Colonic mucosa (tissue), 4 donors: Measurements from ENCODE around the gene SCN3B. TPM values are rescaled to one million over a fixed set of nuclear protein-coding genes. Genes with fewer than 3 reads are reported as not detected.
"Not testable (repeated sequence)": the region's sequence is repeated elsewhere in the genome, so short reads cannot be mapped to it uniquely, and the experiment has no call there.

Source experiments
- DNase-seq: peaks from one replicate; pipeline ENCODE4 v3.0.0-alpha.2; 2020
- H3K27ac ChIP-seq: fragments of 200-600 bp; one replicate; pipeline ENCODE4 v1.8.0; 2021
- H3K27me3 ChIP-seq: fragments of 200-600 bp; one replicate; pipeline ENCODE4 v1.8.0; 2021
- H3K36me3 ChIP-seq: fragments of 200-600 bp; one replicate; pipeline ENCODE4 v1.8.0; 2021
- H3K4me1 ChIP-seq: fragments of 200-600 bp; one replicate; pipeline ENCODE4 v1.8.0; 2021; ENCODE audit warnings: mild to moderate bottlenecking
- H3K4me3 ChIP-seq: fragments of 200-600 bp; one replicate; pipeline ENCODE4 v1.8.0; 2021
- H3K9ac ChIP-seq, 2 donors: one replicate each; pipeline ENCODE4 v1.7.0; 2013; ENCODE audit warnings: control low read depth in 2 of 2, low read depth in 2 of 2, low read length in 2 of 2
- H3K9me3 ChIP-seq: fragments of 200-600 bp; one replicate; pipeline ENCODE4 v1.8.0; 2021
- CTCF ChIP-seq: fragments of 200-600 bp; IDR thresholded peaks from one replicate; pipeline ENCODE4 v1.8.0; 2022; ENCODE audit warnings: antibody characterized with exemption, mild to moderate bottlenecking
- intact Hi-C: fragments of 100-400 bp; cut with DNase I; formaldehyde crosslinking; loops from one replicate; pipeline ENCODE4 v1.14.1; 2022
- total RNA-seq, 2 donors: library from RNA; stranded (reverse); fragmentation: NEBNext Ultra II Directional in 1 of 2; extraction: Animal tissue kit (Norgen Biotek cat#: 25700) in 1 of 2; gene quantifications; one replicate each; pipeline ENCODE4 v1.2.1, GENCODE V29; 2021
- donor health status: healthy.
- donor health status: DM: no; HTN: no; CAD: no.
- donor health status: DM: no; HTN: no; CAD: no.

SCN3B gene
- total RNA-seq, 2 donors from 2014 or later, result 0.30 to 1.2 TPM

GRCh38 chr11:123674297-123674696 is 19.9 kb upstream of the SCN3B start:
- Histone ChIP-seq H3K9me3 (no peaks in the 10 kb centered on the region), H3K27me3 (no peaks in the 10 kb centered on the region), H3K4me1 (no peaks in the 10 kb centered on the region), H3K4me3 (no peak overlapping the region), H3K27ac (no peak overlapping the region), H3K36me3 (no peaks in the 10 kb centered on the region), H3K9ac (no peak overlapping the region)
- no peak for DNase-seq
- intact Hi-C loops, result no loop called here
- TF ChIP-seq CTCF, result no peak

- Histone ChIP-seq H3K27ac (no peak overlapping the region), H3K27me3 (no peaks in the 10 kb centered on the region), H3K9ac (no peak overlapping the region), H3K9me3 (no peaks in the 10 kb centered on the region), H3K4me3 (no peak overlapping the region), H3K4me1 (no peaks in the 10 kb centered on the region), H3K36me3 (no peaks in the 10 kb centered on the region)
- TF ChIP-seq CTCF, result no peak
- DNase-seq, result no peak
- intact Hi-C loops, result no loop called here
These were observed 18.1 kb upstream of the SCN3B start for GRCh38 chr11:123672568-123672967.

- no peaks in the 10 kb centered on the region for H3K4me1 ChIP-seq
- no peak overlapping the region for H3K9ac ChIP-seq
- no peak for DNase-seq
- intact Hi-C loops, result no loop called here
- H3K27me3 ChIP-seq, result no peaks in the 10 kb centered on the region
- H3K4me3 ChIP-seq, result no peak overlapping the region
- H3K9me3 ChIP-seq, result no peaks in the 10 kb centered on the region
- no peak overlapping the region for H3K27ac ChIP-seq
- no peaks in the 10 kb centered on the region for H3K36me3 ChIP-seq
- TF ChIP-seq CTCF, result no peak
These were observed 17.1 kb upstream of the SCN3B start for GRCh38 chr11:123671534-123671933.

- no peak for DNase-seq
- Histone ChIP-seq H3K4me1 (no peaks in the 10 kb centered on the region), H3K27me3 (no peaks in the 10 kb centered on the region), H3K9me3 (no peaks in the 10 kb centered on the region), H3K27ac (no peak overlapping the region), H3K9ac (no peak overlapping the region), H3K36me3 (no peaks in the 10 kb centered on the region), H3K4me3 (no peak overlapping the region)
- no peak for TF ChIP-seq CTCF
- intact Hi-C loops, result no loop called here
These were observed 15.7 kb upstream of the SCN3B start for GRCh38 chr11:123670081-123670480.

GRCh38 chr11:123665306-123665705 is 10.9 kb upstream of the SCN3B start:
- TF ChIP-seq CTCF, result no peak
- no peaks in the 10 kb centered on the region for H3K9me3 ChIP-seq
- H3K27ac ChIP-seq, result no peak overlapping the region
- no peak overlapping the region for H3K4me3 ChIP-seq
- no peak for DNase-seq
- no peaks in the 10 kb centered on the region for H3K36me3 ChIP-seq
- H3K9ac ChIP-seq, result no peak overlapping the region
- H3K27me3 ChIP-seq, result no peaks in the 10 kb centered on the region
- no peaks in the 10 kb centered on the region for H3K4me1 ChIP-seq
- intact Hi-C loops, result no loop called here

GRCh38 chr11:123659965-123660364 is 5.5 kb upstream of the SCN3B start:
- not testable (repeated sequence) for DNase-seq

More at GRCh38 chr11:123659965-123660364, 5.5 kb upstream of the SCN3B start:
- H3K27me3 ChIP-seq, H3K9me3 ChIP-seq, H3K27ac ChIP-seq, H3K9ac ChIP-seq, intact Hi-C loops, H3K4me1 ChIP-seq, H3K4me3 ChIP-seq, H3K36me3 ChIP-seq: not testable (repeated sequence)
